Keratinocyte (primary cell): ENCODE data around the gene ITGAD. TPM values are rescaled to one million over a fixed set of nuclear protein-coding genes. Genes with fewer than 3 reads are reported as not detected.

Experiments used
- DNase-seq: peaks from one replicate; pipeline ENCODE4 v3.0.0-alpha.2; 2011; ENCODE audit warnings: low read depth, missing footprints, low spot score
- FAIRE-seq: peaks from 2 replicates; lab custom pipeline; 2011; peaks lifted over from hg19 to GRCh38; lab: Jason Lieb, UNC
- H2AFZ ChIP-seq: 2 replicates; pipeline ENCODE4 v1.6.0; 2012; ENCODE audit warnings: low read length, control low read depth, inconsistent platforms; ENCODE audit not compliant: control insufficient read depth
- H3K27ac ChIP-seq: 2 replicates; pipeline ENCODE4 v1.5.1; 2011; ENCODE audit warnings: low read length; ENCODE audit not compliant: control insufficient read depth, insufficient read depth
- H3K27me3 ChIP-seq: 3 replicates; pipeline ENCODE4 v1.6.0; 2011; ENCODE audit warnings: low read length; ENCODE audit not compliant: control insufficient read depth, insufficient read depth; ENCODE audit errors: extremely low read depth
- H3K36me3 ChIP-seq, 2 experiments: 2 replicates in 1 of 2; 3 replicates in 1 of 2; pipeline ENCODE4 v1.5.1; 2011; ENCODE audit warnings: low read length in 2 of 2, mild to moderate bottlenecking in 1 of 2; ENCODE audit not compliant: control insufficient read depth in 2 of 2, insufficient read depth in 2 of 2; ENCODE audit errors: extremely low read depth in 1 of 2
- H3K4me1 ChIP-seq: 3 replicates; pipeline ENCODE4 v1.5.1; 2011; ENCODE audit warnings: low read length; ENCODE audit not compliant: control insufficient read depth, insufficient read depth; ENCODE audit errors: extremely low read depth
- H3K4me2 ChIP-seq: 3 replicates; pipeline ENCODE4 v1.6.0; 2011; ENCODE audit warnings: low read depth, low read length; ENCODE audit not compliant: control insufficient read depth, insufficient read depth; ENCODE audit errors: extremely low read depth
- H3K4me3 ChIP-seq, 3 experiments: fragments of 200-600 bp in 1 of 3; sonication (generic) in 1 of 3; 2 replicates in 2 of 3; 3 replicates in 1 of 3; pipeline ENCODE4 v1.5.1; 2011 to 2016; ENCODE audit warnings: low read length in 3 of 3, mild to moderate bottlenecking in 3 of 3, control low read depth in 2 of 3, inconsistent platforms in 1 of 3, low read depth in 1 of 3, mixed read lengths in 1 of 3, mixed run types in 1 of 3, moderate library complexity in 1 of 3; ENCODE audit not compliant: control insufficient read depth in 2 of 3, insufficient read depth in 2 of 3; ENCODE audit errors: extremely low read depth in 1 of 3
- H3K79me2 ChIP-seq: 2 replicates; pipeline ENCODE4 v1.6.0; 2012; ENCODE audit warnings: low read length; ENCODE audit not compliant: control insufficient read depth, insufficient read depth
- H3K9ac ChIP-seq: 3 replicates; pipeline ENCODE4 v1.6.0; 2011; ENCODE audit warnings: low read length; ENCODE audit not compliant: control insufficient read depth, insufficient read depth; ENCODE audit errors: extremely low read depth
- H3K9me1 ChIP-seq: 3 replicates; pipeline ENCODE4 v1.6.0; 2011; ENCODE audit warnings: low read length; ENCODE audit not compliant: control insufficient read depth, insufficient read depth; ENCODE audit errors: extremely low read depth
- H3K9me3 ChIP-seq: 2 replicates; pipeline ENCODE4 v1.5.1; 2012; ENCODE audit warnings: low read depth, low read length; ENCODE audit not compliant: control insufficient read depth
- H4K20me1 ChIP-seq: 3 replicates; pipeline ENCODE4 v1.6.0; 2011; ENCODE audit warnings: low read length; ENCODE audit not compliant: control insufficient read depth, insufficient read depth; ENCODE audit errors: extremely low read depth
- EZH2 ChIP-seq: IDR thresholded peaks from one replicate; pipeline ENCODE4 v1.6.1; 2012; ENCODE audit warnings: inconsistent platforms, mild to moderate bottlenecking, low read length, moderate library complexity
- dilution Hi-C: fragments of 300-500 bp; cut with MboI; formaldehyde crosslinking; loops from one replicate; pipeline ENCODE4 v1.7.0; 2020; ENCODE audit warnings: low sequenced_read_pairs; ENCODE audit not compliant: extremely low pct_ligation_motif_present
- polyA minus RNA-seq, 3 experiments: library from RNA; depleted of rRNA, polyadenylated mRNA; stranded (reverse); fragments of >200 nt; gene quantifications; 1 replicate in 1 of 3; 2 replicates in 1 of 3; 3 replicates in 1 of 3; pipeline ENCODE4 v1.2.3, GENCODE V29; 2011
- polyA plus RNA-seq, 5 experiments: library from polyadenylated mRNA; depleted of rRNA in 3 of 5; stranded (reverse) in 3 of 5; stranded (forward) in 1 of 5; unstranded in 1 of 5; fragments of >200 nt; gene quantifications; 1 replicate in 1 of 5; 2 replicates in 3 of 5; 3 replicates in 1 of 5; pipeline versions ENCODE4 v1.2.1 to v1.2.3, GENCODE V29; 2011 to 2012; ENCODE audit warnings: missing spikeins in 2 of 5, low read depth in 1 of 5, low replicate concordance in 1 of 5
- TF ChIP-seq, protein P1 (sequence below), 3 experiments: IDR thresholded peaks in 1 of 3; conservative IDR thresholded peaks in 1 of 3; optimal IDR thresholded peaks in 1 of 3; 2 replicates in 2 of 3; 3 replicates in 1 of 3; pipeline versions ENCODE3 to v1.5.1; 2011; ENCODE audit warnings: low read length in 3 of 3, mild to moderate bottlenecking in 3 of 3, moderate library complexity in 2 of 3, control low read depth in 1 of 3, inconsistent platforms in 1 of 3; ENCODE audit not compliant: insufficient read depth in 2 of 3; ENCODE audit errors: extremely low read depth in 1 of 3

Gene ITGAD
- polyA plus RNA-seq (not detected in 3 replicates), polyA minus RNA-seq (not detected in 3 replicates)
- polyA plus RNA-seq (2011; ENCODE audit: low read depth) = not detected
- not detected in 2 replicates for polyA plus RNA-seq (2011; cell fraction: cytosol; rRNA removed)
- polyA plus RNA-seq (2011; cell fraction: nucleus; rRNA removed) = not detected in 2 replicates
- not detected in 2 replicates for polyA plus RNA-seq (2012; ENCODE audit: low replicate concordance)
- polyA minus RNA-seq (2011; cell fraction: cytosol; rRNA and poly(A)+ RNA removed) = not detected
- not detected in 2 replicates for polyA minus RNA-seq (2011; cell fraction: nucleus; rRNA and poly(A)+ RNA removed)

GRCh38 chr16:31393056-31393455 is at the start of gene ITGAD:
TSS of gene ITGAD (plus strand) at chr16:31393335. CDS start at chr16:31393361, 26 bp downstream.
- H3K9me3 ChIP-seq = no peaks in the 10 kb centered on the region
- no peaks in the 10 kb centered on the region for H3K27me3 ChIP-seq
- H3K9me1 ChIP-seq = no peaks in the 10 kb centered on the region
- H3K4me2 ChIP-seq = no peak within 1 kb of the TSS
- FAIRE-seq (no peak), DNase-seq (no peak)
- no peak within 1 kb of the TSS for H3K27ac ChIP-seq
- no peaks in the 10 kb centered on the region for H3K79me2 ChIP-seq
- no peaks in the 10 kb centered on the region for H3K4me1 ChIP-seq
- no peak within 1 kb of the TSS for H2AFZ ChIP-seq
- no peaks in the 10 kb centered on the region for H4K20me1 ChIP-seq
- no peaks in the 10 kb centered on the region for H3K36me3 ChIP-seq
- H3K4me3 ChIP-seq = no peak within 1 kb of the TSS
- H3K9ac ChIP-seq = no peak within 1 kb of the TSS
- dilution Hi-C loops = no loop called here
- TF ChIP-seq, protein P1, sequence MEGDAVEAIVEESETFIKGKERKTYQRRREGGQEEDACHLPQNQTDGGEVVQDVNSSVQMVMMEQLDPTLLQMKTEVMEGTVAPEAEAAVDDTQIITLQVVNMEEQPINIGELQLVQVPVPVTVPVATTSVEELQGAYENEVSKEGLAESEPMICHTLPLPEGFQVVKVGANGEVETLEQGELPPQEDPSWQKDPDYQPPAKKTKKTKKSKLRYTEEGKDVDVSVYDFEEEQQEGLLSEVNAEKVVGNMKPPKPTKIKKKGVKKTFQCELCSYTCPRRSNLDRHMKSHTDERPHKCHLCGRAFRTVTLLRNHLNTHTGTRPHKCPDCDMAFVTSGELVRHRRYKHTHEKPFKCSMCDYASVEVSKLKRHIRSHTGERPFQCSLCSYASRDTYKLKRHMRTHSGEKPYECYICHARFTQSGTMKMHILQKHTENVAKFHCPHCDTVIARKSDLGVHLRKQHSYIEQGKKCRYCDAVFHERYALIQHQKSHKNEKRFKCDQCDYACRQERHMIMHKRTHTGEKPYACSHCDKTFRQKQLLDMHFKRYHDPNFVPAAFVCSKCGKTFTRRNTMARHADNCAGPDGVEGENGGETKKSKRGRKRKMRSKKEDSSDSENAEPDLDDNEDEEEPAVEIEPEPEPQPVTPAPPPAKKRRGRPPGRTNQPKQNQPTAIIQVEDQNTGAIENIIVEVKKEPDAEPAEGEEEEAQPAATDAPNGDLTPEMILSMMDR (optimal IDR thresholded peaks at IDR 0.05 in 1 of 3, IDR thresholded peaks at IDR 0.05 in 1 of 3, conservative IDR thresholded peaks at IDR 0.05 in 1 of 3; ENCODE audit: extremely low read depth in 1 of 3, insufficient read depth in 2 of 3, low read length in 3 of 3) = no peak
- no peak for TF ChIP-seq EZH2

GRCh38 chr16:31344712-31345111 is 48.4 kb upstream of the ITGAD start:
- TF ChIP-seq, protein P1 (optimal IDR thresholded peaks at IDR 0.05 in 1 of 3, IDR thresholded peaks at IDR 0.05 in 1 of 3, conservative IDR thresholded peaks at IDR 0.05 in 1 of 3; ENCODE audit: extremely low read depth in 1 of 3, insufficient read depth in 2 of 3, low read length in 3 of 3) = no peak
- TF ChIP-seq EZH2 = no peak
- DNase-seq = no peak
- H3K9me3 ChIP-seq = no peaks in the 10 kb centered on the region

More at GRCh38 chr16:31344712-31345111, 48.4 kb upstream of the ITGAD start:
- Histone ChIP-seq H3K4me1 (no peaks in the 10 kb centered on the region), H3K36me3 (no peaks in the 10 kb centered on the region), H2AFZ (no peak overlapping the region), H3K9me1 (no peaks in the 10 kb centered on the region), H3K27ac (no peak overlapping the region), H3K79me2 (no peaks in the 10 kb centered on the region), H3K4me2 (no peak overlapping the region), H3K9ac (no peak overlapping the region), H4K20me1 (no peaks in the 10 kb centered on the region), H3K27me3 (no peaks in the 10 kb centered on the region), H3K4me3 (no peak overlapping the region)
- no peak for FAIRE-seq
- dilution Hi-C loops = no loop called here
